Large intestine (tissue), 3 donors: ENCODE results near the gene MEI4. TPM values are rescaled to one million over a fixed set of nuclear protein-coding genes. Genes with fewer than 3 reads are reported as not detected.

Source experiments
- DNase-seq, 2 donors: peaks; one replicate each; pipeline versions ENCODE4 v3.0.0 to v3.0.0-alpha.2; 2013
- H3K27ac ChIP-seq: one replicate; pipeline ENCODE4 v1.5.1; 2013; ENCODE audit warnings: low read length
- H3K27me3 ChIP-seq: 2 replicates; pipeline ENCODE4 v1.6.1; 2013; ENCODE audit warnings: low read length; ENCODE audit not compliant: control insufficient read depth, insufficient read depth
- H3K36me3 ChIP-seq: 2 replicates; pipeline ENCODE4 v1.6.1; 2013; ENCODE audit warnings: low read length; ENCODE audit not compliant: control insufficient read depth, insufficient read depth
- H3K4me1 ChIP-seq: one replicate; pipeline ENCODE4 v1.6.1; 2013; ENCODE audit warnings: low read length; ENCODE audit not compliant: control insufficient read depth, insufficient read depth
- H3K4me3 ChIP-seq: one replicate; pipeline ENCODE4 v1.5.1; 2013; ENCODE audit warnings: low read length
- H3K9me3 ChIP-seq: one replicate; pipeline ENCODE4 v1.6.1; 2013; ENCODE audit warnings: mild to moderate bottlenecking, low read depth, low read length, moderate library complexity; ENCODE audit not compliant: control insufficient read depth
- WGBS: methylation state at CpG from one replicate; pipeline ENCODE4 v1.1.5; 2013; ENCODE audit warnings: low lambda C conversion rate; ENCODE audit not compliant: insufficient coverage; 5-methylcytosine and 5-hydroxymethylcytosine counted together
- polyA plus RNA-seq: library from polyadenylated mRNA; unstranded; fragments of 120-200 nt; gene quantifications from one replicate; pipeline ENCODE4 v1.2.1, GENCODE V29; 2013

The MEI4 gene
- polyA plus RNA-seq, 1 donor = 0.09 TPM

- Histone ChIP-seq H3K27ac (no peak overlapping the region), H3K9me3 (no peaks in the 10 kb centered on the region), H3K4me3 (no peak overlapping the region), H3K27me3 (no peaks in the 10 kb centered on the region), H3K4me1 (peaks cover 15% of the 10 kb centered on the region), H3K36me3 (no peaks in the 10 kb centered on the region)
- no peak for DNase-seq
- WGBS = no CpG with 5 or more reads among the region's 2 CpGs
Measured at GRCh38 chr6:77839292-77839691, 186.5 kb downstream of the MEI4 start.

DNA sequence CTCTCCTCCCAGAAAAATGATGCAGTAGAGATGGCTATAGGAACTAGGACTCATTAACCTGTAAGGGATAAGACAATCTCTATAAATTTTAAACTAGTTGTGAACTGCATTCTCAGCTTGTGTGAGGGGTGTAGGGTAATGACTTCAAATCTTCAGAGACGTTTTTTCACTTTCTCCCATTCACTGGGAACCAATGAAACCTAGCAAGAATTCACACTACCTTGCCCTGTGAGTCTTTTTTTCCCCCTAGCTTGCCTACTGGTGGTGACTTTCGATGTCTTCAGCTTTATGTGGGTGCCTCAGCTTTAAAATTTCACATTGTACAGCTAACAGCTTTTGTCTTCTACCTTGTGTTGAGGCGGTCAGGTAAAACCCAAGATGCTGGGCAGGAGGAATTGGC is 192.0 kb downstream of the MEI4 start:
- DNase-seq = no peak
- Histone ChIP-seq H3K27me3 (no peaks in the 10 kb centered on the region), H3K27ac (no peak overlapping the region), H3K9me3 (no peaks in the 10 kb centered on the region), H3K36me3 (no peaks in the 10 kb centered on the region), H3K4me1 (no peaks in the 10 kb centered on the region), H3K4me3 (no peak overlapping the region)
- WGBS = no CpG with 5 or more reads among the region's 3 CpGs

- no peak overlapping the region for H3K4me3 ChIP-seq
- H3K27ac ChIP-seq = no peak overlapping the region
- no peaks in the 10 kb centered on the region for H3K9me3 ChIP-seq
Measured at GRCh38 chr6:77853401-77853800, 200.6 kb downstream of the MEI4 start.

DNA sequence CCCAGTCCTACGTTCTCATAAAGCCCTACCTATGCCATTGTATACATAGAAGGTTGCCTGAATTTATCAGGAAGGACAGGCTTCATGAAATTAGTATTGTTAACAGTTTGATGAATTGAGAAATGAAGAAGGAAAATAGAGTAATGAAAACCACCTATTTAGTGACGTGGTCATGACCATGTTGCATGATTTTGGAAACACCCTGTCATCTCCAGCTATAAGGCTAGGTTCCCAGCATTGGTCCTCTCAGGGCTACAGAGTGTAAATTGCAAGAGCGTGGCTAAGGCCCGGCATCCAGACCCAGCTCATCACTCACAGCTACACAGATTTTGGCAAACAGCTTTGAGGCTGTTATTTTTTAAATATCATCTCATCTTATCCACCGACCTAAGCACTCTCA is 203.6 kb downstream of the MEI4 start:
- no peak for DNase-seq
- H3K4me3 ChIP-seq = no peak overlapping the region
- no peaks in the 10 kb centered on the region for H3K9me3 ChIP-seq
- H3K27me3 ChIP-seq = no peaks in the 10 kb centered on the region
- no peaks in the 10 kb centered on the region for H3K4me1 ChIP-seq
- H3K27ac ChIP-seq = no peak overlapping the region
- no CpG with 5 or more reads among the region's 5 CpGs for WGBS
- H3K36me3 ChIP-seq = no peaks in the 10 kb centered on the region

More at GRCh38 chr6:77853401-77853800, 200.6 kb downstream of the MEI4 start:
- H3K4me1 ChIP-seq = no peaks in the 10 kb centered on the region
- H3K36me3 ChIP-seq = no peaks in the 10 kb centered on the region
- H3K27me3 ChIP-seq = no peaks in the 10 kb centered on the region
- no peak for DNase-seq

DNA sequence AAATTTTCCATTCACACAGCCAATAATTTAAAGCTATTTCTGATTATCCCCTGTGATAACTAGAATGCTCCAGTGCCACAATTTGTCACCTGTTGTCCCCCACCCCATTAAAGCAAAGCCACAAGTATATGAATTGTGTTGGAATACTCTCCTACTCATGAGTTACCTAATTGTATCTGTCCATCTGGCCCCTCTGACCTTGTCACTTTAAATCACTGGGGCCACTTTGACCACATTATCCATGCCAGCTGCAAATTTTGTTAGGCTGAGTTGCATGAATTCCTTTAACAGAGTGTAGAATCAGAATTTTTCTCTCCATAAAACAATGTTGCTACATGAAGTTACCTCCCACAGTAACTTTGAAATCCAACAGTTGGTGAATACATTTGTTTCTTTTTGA is 204.6 kb downstream of the MEI4 start:
- no peaks in the 10 kb centered on the region for H3K9me3 ChIP-seq
- DNase-seq = no peak
- H3K27ac ChIP-seq = no peak overlapping the region
- H3K4me1 ChIP-seq = no peaks in the 10 kb centered on the region
- H3K27me3 ChIP-seq = no peaks in the 10 kb centered on the region
- H3K36me3 ChIP-seq = no peaks in the 10 kb centered on the region
- H3K4me3 ChIP-seq = no peak overlapping the region

DNA sequence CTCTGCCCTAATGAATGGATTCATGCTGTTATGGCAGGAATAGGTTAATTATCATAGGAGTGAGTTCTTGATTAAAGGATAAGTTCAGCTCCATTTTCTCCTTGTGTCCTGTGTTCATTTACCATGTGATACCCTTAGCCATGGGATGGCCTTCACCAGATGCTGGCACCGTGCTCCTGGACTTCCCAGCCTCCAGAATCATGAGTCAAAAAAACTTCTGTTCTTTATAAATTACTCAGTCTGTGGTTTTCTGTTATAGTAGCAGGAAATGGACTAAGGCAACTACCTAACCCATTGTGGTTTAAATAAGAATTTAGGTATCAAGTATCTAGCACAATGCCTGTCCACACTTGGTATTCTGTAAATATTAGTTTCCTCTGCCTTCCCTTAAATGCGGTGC is 223.5 kb downstream of the MEI4 start:
- no peaks in the 10 kb centered on the region for H3K27me3 ChIP-seq
- WGBS = no CpG with 5 or more reads among the region's 2 CpGs
- H3K4me1 ChIP-seq = no peaks in the 10 kb centered on the region
- H3K36me3 ChIP-seq = no peaks in the 10 kb centered on the region
- H3K9me3 ChIP-seq = no peaks in the 10 kb centered on the region
- no peak overlapping the region for H3K27ac ChIP-seq
- no peak for DNase-seq
- no peak overlapping the region for H3K4me3 ChIP-seq

DNA sequence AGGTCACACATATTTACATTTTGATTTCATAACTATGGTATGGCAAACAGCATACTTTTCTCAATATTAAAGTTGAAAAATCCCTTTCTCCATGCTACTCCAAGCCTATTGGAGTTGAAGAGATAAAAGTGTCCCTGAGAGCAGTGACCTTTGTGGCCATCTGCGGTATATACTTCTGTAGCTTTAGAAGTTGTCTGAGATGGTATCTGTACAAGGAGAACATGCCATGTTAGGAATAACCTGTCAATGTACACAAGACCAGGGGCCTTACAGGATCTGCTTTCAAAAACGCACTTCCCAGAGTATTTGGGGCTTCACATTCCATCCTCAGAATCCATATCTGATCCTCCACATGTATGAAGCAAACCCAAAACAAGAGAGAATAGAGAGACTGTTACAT is 226.7 kb downstream of the MEI4 start:
- Histone ChIP-seq H3K4me1 (no peaks in the 10 kb centered on the region), H3K27ac (no peak overlapping the region), H3K27me3 (no peaks in the 10 kb centered on the region), H3K9me3 (no peaks in the 10 kb centered on the region), H3K36me3 (no peaks in the 10 kb centered on the region), H3K4me3 (no peak overlapping the region)
- no CpG with 5 or more reads among the region's 2 CpGs for WGBS
- DNase-seq = no peak

- no peak for DNase-seq
- Histone ChIP-seq H3K27me3 (no peaks in the 10 kb centered on the region), H3K36me3 (no peaks in the 10 kb centered on the region), H3K27ac (no peak overlapping the region), H3K9me3 (no peaks in the 10 kb centered on the region), H3K4me3 (no peak overlapping the region), H3K4me1 (no peaks in the 10 kb centered on the region)
- 80% methylated on average over 1 of the region's 2 CpGs for WGBS
Measured at GRCh38 chr6:77880501-77880900, 227.7 kb downstream of the MEI4 start.

GRCh38 chr6:77883851-77884250 is 231.0 kb downstream of the MEI4 start:
- H3K9me3 ChIP-seq = no peaks in the 10 kb centered on the region
- no peaks in the 10 kb centered on the region for H3K4me1 ChIP-seq
- H3K27me3 ChIP-seq = no peaks in the 10 kb centered on the region
- H3K4me3 ChIP-seq = no peak overlapping the region
- H3K27ac ChIP-seq = no peak overlapping the region
- no peak for DNase-seq
- no peaks in the 10 kb centered on the region for H3K36me3 ChIP-seq
- WGBS = 100% methylated on average over 1 of the region's 2 CpGs

DNA sequence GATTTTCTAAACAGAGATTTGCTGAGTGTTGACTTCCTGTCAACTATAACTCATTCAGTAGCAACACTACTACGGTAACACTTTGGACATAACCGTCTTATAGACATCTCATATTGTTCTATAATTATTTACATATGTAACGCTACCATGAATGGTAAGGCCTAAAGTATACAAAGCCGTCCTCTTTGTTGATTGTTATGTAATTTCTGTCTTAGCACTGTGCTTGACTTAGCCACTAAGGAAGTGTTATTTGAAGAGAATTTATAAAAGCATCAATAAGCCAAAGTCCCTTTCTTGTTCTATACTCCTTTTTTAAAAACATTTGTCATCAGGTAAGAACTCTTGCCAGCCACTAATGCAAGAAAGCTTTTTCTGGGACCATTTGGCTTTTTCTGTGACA is 240.6 kb downstream of the MEI4 start:
- H3K36me3 ChIP-seq = no peaks in the 10 kb centered on the region
- no peak overlapping the region for H3K27ac ChIP-seq
- H3K27me3 ChIP-seq = no peaks in the 10 kb centered on the region
- no peaks in the 10 kb centered on the region for H3K4me1 ChIP-seq
- no CpG with 5 or more reads among the region's 4 CpGs for WGBS
- no peaks in the 10 kb centered on the region for H3K9me3 ChIP-seq
- no peak for DNase-seq
- H3K4me3 ChIP-seq = no peak overlapping the region

- DNase-seq = no peak
Measured at GRCh38 chr6:77906070-77906469, 253.2 kb downstream of the MEI4 start.

More at GRCh38 chr6:77906070-77906469, 253.2 kb downstream of the MEI4 start:
- Histone ChIP-seq H3K9me3 (no peaks in the 10 kb centered on the region), H3K27ac (no peak overlapping the region), H3K4me1 (no peaks in the 10 kb centered on the region), H3K4me3 (no peak overlapping the region), H3K27me3 (no peaks in the 10 kb centered on the region), H3K36me3 (no peaks in the 10 kb centered on the region)
- 100% methylated on average over 2 of the region's 3 CpGs for WGBS
